GM18526 (cell line): ENCODE results near the gene ADCY6.
A peak's percentile ranks its signal among the peaks of the same experiment; 100 is the strongest.

Source experiments
- POLR2A ChIP-seq: IDR thresholded peaks from 3 replicates; pipeline ENCODE4 v1.6.1; 2011; ENCODE audit not compliant: insufficient read length; ENCODE audit errors: extremely low read depth

Gene ADCY6

DNA sequence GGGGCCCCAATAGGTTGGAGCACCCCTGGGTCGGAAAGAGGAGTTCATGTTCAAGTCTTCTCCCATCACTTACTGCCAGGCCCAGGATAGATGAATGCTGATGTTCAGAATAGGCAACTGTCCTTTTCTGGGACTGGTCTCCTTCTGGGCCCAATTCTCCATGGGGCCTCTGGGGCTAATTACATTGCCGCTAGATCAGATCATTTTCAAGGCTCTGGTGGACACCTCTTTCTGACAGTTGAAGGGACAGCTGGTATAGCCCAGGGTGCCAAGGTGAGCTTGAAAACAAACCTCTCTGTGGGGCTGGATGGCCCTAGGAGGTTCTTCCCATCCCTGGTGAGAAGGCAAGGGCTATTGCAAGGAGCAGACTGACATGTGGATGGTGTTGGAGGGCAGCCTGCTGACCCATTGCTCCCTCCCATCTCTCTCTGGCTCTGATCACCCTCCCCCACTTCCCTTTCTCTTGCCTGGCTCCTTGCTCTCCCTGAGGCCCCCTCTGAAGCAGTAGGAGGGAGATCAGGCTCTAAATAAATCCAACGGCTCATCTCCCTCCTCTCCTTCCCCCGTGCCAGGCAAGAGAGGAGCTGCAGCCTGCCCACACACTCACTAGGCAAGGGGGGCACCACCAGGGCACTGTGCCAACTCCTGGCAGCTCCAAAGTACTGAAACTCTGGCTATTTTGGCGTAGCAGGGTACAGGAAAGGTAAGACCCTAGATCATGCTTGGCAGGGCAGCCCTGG lies 31.3 kb upstream of the ADCY6 start:
- no peak for TF ChIP-seq POLR2A

DNA sequence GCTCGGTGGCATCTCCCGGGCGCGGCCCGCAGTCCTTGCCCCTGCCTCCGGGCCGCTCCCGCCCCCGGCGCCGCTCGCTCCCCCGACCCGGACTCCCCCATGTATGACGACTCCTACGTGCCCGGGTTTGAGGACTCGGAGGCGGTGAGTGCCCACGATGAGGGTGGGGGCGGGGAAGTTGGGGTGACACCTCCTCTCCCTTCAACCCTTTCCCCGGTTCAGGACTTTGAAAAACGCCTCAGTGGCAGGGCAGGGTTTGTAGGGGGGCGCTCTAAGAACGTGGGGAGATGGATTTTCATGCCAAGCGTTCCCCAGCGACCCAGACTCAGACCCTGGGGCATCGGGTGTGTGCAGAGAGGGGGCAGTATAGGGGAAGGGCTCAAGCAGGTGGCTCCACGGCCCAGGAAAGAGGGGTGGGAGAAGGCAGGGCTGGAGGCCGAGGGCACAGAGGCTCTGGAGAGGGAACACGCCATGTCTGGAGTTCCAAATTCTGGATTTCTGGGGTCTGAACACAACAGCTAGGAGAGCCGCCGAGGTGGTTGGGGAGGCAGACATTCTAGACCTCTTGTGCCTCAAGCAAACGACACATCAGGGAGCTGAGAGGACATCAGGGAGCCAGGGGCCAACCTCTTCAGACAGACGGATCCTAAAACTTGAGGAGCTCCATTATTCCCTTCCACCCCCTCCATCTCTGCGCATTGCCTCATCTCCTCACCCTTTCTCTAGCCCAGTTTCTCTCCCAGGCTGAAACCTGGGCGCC lies 30.1 kb upstream of the ADCY6 start:
- TF ChIP-seq POLR2A = no peak

DNA sequence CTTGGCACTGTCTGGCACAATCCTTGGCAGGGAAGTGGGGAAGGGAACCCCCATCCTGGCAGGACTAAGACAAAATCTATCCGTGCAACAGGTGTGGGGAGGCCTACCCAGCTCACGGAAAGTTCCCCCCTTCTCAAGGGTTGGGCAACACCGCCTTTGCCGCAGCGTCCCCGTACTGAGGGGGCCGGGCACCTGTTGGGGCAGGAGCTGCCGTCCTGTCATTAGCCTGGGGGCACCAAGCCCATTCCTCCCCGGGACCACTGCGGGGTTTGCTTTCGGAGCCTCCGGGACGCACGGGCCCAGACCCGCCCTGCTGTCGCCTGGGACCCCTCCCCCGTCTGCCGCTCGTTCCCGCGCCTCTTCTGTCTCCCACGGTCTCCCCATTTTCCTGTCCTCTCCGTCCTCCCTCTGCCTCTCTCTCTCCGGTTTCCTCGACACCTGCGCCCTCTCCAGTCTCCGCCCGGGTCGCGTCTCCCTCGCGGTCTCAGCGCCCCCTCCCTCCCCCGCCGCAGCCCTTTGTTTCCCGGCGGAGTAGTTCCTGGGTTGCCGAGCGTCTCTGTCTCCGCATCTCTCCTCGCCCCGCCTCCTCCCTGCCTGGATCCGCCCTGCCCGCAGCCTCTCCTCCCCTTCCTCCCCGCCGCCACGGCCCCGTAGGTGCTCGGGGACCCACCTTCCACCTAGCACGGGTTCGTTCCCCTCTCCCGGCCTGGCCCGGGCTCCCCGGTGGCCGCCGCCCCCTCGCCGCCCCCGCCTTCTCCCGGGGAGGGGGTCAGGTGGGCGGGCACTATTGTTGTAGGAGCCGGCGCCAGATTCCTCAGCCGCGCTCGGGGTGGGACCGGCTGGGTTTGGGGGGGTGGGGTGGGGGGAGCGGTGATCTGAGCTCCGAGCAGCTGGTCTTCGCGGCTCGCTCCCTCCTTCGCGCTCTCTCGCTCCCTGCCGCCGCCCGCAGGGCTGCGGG lies 29.3 kb upstream of the ADCY6 start, which contains the start of gene CACNB3:
Gene CACNB3 (plus strand): TSS at position 624 of the 958 bp plus-strand sequence. CDS start 434 bp downstream, outside the sequence.
- TF ChIP-seq POLR2A = no peak

DNA sequence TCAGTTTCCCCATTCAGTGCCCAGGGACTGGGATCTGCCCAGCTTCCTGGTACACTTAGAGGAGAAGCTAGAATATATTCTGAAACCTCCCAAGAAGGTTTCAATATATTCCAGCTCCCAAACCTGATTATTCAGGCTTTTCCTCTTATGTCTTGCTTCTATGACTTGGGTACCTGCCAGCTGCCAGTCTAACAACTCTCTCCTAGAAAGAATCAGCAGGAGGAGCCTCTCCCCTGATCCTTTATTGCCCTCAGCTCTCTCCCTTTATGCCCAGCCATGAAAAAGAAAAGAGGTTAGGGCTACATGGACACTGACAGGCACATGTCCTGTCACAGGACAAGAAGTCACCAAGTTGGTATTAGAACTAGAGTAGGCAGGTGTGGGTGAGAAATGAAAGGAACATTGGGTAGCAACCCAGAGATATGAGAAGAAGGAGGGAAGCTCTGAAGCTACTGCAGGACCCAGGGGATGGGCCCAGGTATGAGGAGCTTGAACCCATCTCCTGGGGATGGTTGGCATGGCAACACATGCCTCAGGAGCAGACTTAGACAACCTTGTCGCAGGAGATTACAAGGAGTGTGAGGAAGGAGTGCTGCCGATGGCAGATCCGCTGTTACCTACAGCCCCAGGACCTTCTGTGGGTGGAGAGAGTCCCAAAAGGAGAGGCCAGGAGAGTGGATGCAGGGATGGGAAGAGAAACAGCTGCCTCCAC lies 27.4 kb upstream of the ADCY6 start:
- TF ChIP-seq POLR2A = no peak

DNA sequence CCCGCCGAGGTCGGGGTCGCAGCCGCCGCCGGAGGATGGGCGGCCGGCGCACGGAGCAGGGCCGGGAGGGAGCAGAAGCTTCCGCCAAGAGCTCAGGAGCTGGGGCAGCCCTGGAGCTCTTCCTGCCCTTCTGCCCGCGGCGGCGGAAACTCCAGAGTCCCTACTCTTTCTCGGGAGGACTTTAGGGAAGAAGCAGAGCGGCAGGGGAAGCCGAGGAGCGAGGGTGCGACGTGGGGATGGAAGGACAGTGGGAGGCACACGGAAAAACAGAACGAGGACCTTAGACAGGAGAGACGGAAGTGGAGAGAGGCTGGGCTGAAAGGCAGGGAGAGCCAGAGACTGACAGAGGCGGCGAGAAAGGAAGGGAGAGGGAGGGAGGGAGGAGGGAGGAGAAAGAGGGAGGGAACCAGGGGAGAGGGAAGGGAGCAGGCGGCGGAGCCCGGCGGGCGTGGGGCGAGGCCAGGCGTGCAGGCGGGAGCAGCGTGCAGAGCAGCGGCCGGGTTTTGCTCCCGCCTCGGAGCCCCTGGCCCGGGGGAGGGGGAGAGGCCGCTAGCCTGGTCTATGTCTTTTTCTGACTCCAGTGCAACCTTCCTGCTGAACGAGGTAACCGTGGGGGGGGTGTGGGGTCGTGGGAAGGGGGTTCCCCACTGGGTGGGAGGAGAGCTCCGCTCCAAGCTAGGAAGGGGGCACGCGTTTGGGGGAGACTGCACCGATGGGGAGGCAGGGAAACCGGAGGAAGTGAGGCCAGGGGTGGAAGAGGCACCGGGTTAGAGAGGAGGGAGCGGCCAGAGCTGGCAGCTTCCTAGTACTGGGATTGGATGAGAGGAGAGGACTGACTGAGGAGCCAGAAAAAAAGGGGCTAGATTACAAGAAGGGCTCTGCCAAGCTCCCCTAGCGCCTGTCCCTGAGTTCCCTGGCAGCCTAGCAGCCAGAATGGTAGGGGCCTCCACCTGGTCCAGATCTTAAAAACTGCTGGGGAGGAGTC lies 26.5 kb upstream of the ADCY6 start:
- TF ChIP-seq POLR2A = peak; percentile 8

DNA sequence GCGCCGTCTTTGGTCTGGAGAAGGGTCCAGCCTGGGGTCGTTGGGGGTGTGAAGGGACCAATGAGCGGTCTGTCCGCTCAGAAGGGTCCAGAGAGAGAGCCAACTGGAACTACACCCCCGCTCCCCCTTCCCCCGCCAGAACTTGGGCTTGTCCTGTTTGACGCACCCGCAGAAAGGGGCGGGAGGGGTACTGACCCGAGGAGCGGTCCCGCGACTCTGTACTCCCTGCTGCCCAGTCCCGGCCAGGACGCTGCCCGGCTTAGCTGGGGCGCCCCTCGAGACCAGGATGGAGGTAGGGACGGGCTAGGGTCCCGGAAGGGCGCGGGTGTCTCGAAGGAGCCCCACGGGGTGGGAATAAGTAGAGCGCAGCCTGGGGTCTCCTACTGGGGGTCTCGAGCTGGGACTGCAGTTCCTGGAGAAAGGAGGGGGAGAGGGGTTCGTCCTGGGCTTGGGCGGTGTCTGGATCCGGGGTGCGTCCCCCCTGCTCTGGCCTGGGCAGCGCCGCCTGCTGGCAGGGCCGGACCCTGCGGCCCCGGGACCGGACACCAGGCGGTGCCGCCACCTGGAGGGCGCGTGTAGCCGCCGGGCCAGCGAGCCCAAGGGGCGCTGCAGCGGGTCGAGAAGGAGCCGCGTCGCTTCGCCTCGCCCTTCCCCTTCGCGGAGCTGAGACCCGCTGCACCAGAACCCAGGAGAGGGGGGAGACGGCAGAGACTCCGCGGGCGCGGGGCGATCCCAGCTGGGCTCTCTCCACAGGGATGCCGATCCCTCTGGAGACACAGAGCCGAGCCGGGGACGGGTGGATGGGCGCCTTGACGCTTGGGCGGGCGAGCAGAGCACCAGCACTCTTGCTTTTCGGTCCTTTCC lies 25.6 kb upstream of the ADCY6 start:
- TF ChIP-seq POLR2A = peak; percentile 36

DNA sequence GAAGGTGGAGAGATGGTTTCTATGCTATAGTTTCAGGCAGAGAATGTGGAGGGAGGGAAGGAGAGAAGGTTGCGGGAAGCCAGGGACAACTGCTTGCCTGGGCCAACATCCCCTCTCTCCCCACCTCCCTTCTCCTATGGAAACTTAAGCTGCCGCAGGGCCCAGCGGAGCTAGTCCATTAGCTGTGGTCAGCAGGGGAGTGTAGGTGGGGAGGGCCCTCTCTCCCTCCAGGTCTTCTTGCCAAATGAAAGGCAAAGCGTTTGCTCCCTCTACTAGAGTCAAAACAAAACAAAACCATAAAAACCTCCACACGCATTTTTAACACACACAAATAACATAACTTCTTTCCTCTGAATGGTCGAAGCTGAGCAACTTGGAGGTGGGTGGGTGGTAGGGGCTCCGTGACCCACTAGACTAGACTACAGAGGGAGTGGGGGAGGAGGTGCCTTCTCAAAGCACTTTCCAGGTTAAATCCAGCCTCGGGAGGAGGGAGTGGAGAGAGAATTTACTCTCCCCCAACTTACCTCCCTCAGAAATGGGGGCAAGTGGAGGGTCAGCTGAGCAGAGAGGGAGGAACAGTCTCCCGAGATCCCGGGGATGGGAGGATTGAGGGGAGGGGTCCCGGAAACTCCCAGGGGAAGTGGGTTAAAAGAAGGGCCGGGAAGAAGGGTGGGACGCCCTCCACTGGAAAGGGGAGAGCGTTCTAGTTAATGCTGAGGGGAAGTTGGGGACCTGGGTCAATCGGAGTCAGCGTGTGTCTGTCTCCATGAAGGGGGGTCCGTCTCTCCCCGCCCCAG lies 24.8 kb upstream of the ADCY6 start:
- TF ChIP-seq POLR2A = no peak

DNA sequence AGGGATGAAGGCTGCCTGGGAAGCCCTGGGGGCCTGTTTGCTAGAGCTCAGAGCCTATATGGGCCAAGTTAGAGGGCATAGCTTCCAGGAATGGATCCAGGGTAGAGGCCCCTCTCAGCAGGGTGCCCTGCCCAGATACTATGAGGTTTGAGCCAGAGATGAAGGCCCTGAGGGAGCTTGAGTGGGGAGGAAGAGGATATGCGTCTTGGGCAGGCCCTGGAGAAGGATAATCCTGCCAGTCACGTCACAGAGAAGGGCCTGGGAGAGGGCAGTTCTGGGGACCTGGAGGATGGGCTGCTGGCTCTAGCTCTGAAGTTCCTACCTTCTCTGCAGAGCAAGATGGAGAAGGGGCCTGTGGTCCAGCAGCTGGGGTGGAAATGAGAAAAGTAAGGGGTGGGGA lies 23.5 kb upstream of the ADCY6 start:
- TF ChIP-seq POLR2A = no peak

DNA sequence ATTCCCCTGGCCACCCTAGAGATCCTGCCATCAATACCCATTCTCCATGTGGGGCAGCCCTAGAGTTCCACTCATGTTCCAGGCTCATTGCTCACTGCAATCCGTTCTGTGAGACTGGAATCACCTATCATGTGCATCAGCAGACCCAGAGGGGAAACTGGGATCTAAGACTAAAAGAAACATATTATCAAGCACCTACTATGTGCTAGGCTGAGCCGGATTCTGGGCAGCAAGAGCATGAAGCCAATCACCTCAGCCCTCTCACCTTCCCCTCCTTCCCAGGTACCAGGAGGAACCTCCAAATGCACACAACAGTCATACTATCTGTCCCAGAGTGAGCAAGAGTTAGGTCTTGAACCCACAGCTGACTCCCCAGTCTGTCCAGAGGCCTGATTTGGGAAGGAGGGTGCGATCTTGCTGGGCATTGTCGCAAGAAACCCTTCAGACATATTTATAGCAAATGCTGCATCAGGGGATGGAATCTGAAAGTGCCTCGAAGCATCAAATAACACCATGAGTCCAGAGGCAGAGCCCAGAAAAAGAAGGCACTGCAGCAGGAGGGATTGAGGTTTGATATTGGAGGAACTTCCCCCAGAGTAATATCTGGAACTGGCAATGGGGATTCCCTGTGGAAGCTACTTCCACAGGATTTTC lies 22.7 kb upstream of the ADCY6 start:
- TF ChIP-seq POLR2A = no peak

DNA sequence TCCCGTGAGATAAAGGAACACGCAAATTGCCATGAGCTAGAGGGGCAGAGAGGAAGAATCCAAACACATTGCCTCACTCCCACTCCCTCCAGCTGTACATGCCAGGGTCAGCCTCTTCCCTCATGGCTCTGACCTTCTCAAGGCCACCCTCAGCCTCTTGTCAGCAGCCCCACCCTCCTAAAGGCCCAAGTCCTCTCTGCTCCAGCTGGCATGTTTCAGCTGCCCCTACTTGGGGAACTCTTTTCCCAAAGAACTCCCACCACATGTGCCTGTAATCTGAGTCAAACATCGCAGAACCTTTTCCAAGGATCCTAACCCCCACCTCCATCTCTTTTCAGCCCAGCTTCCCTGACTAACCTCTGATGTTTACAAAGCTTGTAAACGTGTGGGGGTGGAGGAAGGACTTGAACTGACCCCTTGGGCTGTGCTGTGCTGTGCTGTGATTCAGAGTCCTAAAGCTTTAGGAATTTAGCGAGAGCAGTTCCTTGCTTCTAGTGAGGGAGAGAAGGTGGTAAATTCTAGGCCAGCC lies 22.1 kb upstream of the ADCY6 start:
- no peak for TF ChIP-seq POLR2A

DNA sequence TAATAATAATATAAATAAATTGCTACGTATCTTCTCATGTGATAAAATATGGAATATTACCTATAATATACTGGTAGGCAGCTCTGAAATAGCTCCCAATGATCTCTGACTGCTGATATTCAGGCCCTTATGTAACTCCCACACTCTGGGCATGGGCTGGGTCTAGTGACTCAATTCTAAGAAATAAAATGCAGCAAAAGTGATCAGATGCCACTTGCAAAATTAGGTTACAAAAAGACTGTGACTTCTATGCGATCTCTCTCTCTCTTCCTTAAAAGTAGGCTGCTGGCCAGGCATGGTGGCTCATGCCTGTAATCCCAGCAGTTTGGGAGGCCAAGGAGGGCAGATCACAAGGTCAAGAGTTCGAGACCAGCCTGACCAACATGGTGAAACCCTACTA lies 19.1 kb upstream of the ADCY6 start:
- TF ChIP-seq POLR2A = no peak
